Sigmoid colon (tissue), 7 donors: Measurements from ENCODE around the gene LCE1F. TPM values are rescaled to one million over a fixed set of nuclear protein-coding genes. Genes with fewer than 3 reads are reported as not detected.

ENCODE experiments used
- DNase-seq: peaks from one replicate; pipeline ENCODE4 v3.0.0-alpha.2; 2019
- H3K27ac ChIP-seq, 4 donors: fragments of 200-600 bp; sonication (generic); one replicate each; pipeline ENCODE4 v1.5.1; 2016 to 2019; ENCODE audit warnings: mild to moderate bottlenecking in 1 of 4
- H3K27me3 ChIP-seq, 3 donors: fragments of 200-600 bp; sonication (generic); one replicate each; pipeline ENCODE4 v1.5.1; 2019; ENCODE audit warnings: mild to moderate bottlenecking in 1 of 3
- H3K36me3 ChIP-seq, 4 donors: fragments of 200-600 bp; sonication (generic); one replicate each; pipeline ENCODE4 v1.5.1; 2016 to 2019
- H3K4me1 ChIP-seq, 4 donors: fragments of 200-600 bp; sonication (generic); one replicate each; pipeline ENCODE4 v1.5.1; 2017 to 2019
- H3K4me3 ChIP-seq, 4 donors: fragments of 200-600 bp; sonication (generic); one replicate each; pipeline ENCODE4 v1.5.1; 2017 to 2019; ENCODE audit warnings: mild to moderate bottlenecking in 2 of 4, moderate library complexity in 1 of 4
- H3K9me3 ChIP-seq, 4 donors: fragments of 200-600 bp in 3 of 4; sonication (generic) in 3 of 4; one replicate each; pipeline versions ENCODE4 v1.5.1 to v1.6.1; 2013 to 2019
- EP300 ChIP-seq, 4 donors: sonication (generic); formaldehyde crosslinking; IDR thresholded peaks; one replicate each; pipeline ENCODE4 v1.6.1; 2017; ENCODE audit warnings: antibody characterized with exemption in 4 of 4
- POLR2A ChIP-seq, 2 donors: fragments of 450-650 bp; IDR thresholded peaks; one replicate each; pipeline ENCODE4 v1.6.1; 2016; ENCODE audit warnings: antibody characterized with exemption in 2 of 2, mild to moderate bottlenecking in 2 of 2, moderate library complexity in 2 of 2
- POLR2AphosphoS5 ChIP-seq, 4 donors: sonication (generic); formaldehyde crosslinking; IDR thresholded peaks; one replicate each; pipeline ENCODE4 v1.6.1; 2017; ENCODE audit warnings: antibody characterized with exemption in 4 of 4
- WGBS, 2 donors: extraction: QIAGEN DNeasy Blood & Tissue Kit; methylation state at CpG; one replicate each; pipeline ENCODE4 v1.1.7; 2013; 5-methylcytosine and 5-hydroxymethylcytosine counted together
- intact Hi-C: fragments of 100-400 bp; cut with DNase I; formaldehyde crosslinking; loops from one replicate; pipeline ENCODE4 v1.15.1; 2023
- polyA plus RNA-seq, 3 donors: library from polyadenylated mRNA; stranded (reverse); fragments of 200-250 nt; gene quantifications; one replicate each; pipeline ENCODE4 v1.2.3, GENCODE V29; 2013
- total RNA-seq, 4 donors: library from RNA; depleted of rRNA; stranded (reverse); fragments of >200 nt; gene quantifications; one replicate each; pipeline ENCODE4 v1.1.0, GENCODE V29; 2016
- TF ChIP-seq, protein P1 (sequence below), 4 experiments: fragments of 450-650 bp in 3 of 4; fragments of 200-600 bp in 1 of 4; IDR thresholded peaks; one replicate each; pipeline ENCODE4 v1.5.1; 2016 to 2019; ENCODE audit warnings: antibody characterized with exemption in 4 of 4, mild to moderate bottlenecking in 3 of 4, moderate library complexity in 2 of 4
- donor health status: healthy with polysubstance abuse.
- donor health status: Bipolar disorder and iron deficiency.
- donor health status: healthy.

The LCE1F gene
- total and polyA plus RNA-seq, 7 donors: not detected

DNA sequence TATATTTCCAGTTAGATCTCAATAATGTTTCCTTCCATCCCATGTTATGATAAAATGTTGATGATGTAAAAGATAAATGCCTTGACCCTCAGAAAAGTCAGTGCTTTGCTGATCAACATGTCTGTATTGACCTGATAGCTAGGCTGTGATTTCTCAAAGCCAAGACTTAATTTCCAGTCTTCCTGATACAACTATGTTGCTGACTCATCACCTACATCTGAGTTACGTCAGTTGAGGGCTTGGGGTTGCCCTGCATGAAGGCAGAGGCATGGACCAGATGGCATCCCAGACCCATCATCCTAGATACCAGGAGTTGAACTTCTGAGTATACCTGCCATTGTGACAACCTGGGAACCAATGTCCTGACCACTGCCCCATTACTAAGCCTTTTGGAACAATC, 26.4 kb downstream of the LCE1F start:
- DNase-seq: no peak
- no peak overlapping the region for H3K4me3 ChIP-seq
- TF ChIP-seq EP300 (IDR thresholded peaks at IDR 0.05) (no peak), POLR2AphosphoS5 (IDR thresholded peaks at IDR 0.05) (no peak), POLR2A (IDR thresholded peaks at IDR 0.05) (no peak)
- TF ChIP-seq, protein P1, sequence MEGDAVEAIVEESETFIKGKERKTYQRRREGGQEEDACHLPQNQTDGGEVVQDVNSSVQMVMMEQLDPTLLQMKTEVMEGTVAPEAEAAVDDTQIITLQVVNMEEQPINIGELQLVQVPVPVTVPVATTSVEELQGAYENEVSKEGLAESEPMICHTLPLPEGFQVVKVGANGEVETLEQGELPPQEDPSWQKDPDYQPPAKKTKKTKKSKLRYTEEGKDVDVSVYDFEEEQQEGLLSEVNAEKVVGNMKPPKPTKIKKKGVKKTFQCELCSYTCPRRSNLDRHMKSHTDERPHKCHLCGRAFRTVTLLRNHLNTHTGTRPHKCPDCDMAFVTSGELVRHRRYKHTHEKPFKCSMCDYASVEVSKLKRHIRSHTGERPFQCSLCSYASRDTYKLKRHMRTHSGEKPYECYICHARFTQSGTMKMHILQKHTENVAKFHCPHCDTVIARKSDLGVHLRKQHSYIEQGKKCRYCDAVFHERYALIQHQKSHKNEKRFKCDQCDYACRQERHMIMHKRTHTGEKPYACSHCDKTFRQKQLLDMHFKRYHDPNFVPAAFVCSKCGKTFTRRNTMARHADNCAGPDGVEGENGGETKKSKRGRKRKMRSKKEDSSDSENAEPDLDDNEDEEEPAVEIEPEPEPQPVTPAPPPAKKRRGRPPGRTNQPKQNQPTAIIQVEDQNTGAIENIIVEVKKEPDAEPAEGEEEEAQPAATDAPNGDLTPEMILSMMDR (IDR thresholded peaks at IDR 0.05): no peak
- 59 to 82% methylated on average over 1 of the region's 1 CpG for WGBS, 2 donors
- H3K9me3 ChIP-seq: no peaks in the 10 kb centered on the region
- no peaks in the 10 kb centered on the region for H3K36me3 ChIP-seq
- H3K4me1 ChIP-seq: no peaks in the 10 kb centered on the region
- intact Hi-C loops: no loop called here
- H3K27me3 ChIP-seq: no peaks in the 10 kb centered on the region
- H3K27ac ChIP-seq: no peak overlapping the region

DNA sequence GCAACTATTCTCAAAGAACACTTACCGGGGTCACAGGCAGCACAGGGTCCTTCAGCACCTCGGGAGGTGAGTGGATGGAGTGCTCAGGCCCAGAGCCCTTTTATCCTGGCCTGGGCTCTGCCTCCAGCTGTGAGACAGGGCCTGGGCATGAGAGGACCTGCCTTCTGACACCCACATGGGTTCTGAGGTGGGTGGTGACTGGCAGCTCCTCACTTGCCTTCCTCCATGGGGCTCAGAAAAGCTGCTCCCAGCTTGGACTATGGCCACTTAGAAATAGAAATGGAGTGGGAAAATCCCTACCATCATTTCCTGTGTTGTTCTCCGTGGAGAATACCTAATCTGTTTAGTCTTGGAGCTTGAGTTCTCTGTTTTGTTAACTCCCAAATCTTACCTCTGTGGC, 31.6 kb downstream of the LCE1F start, which contains the start of gene LCE1C:
Gene LCE1C, minus strand, starts transcription at position 76 of the 400 bp plus-strand sequence. CDS start 1,173 bp downstream, outside the sequence.
- Histone ChIP-seq H3K36me3 (no peaks in the 10 kb centered on the region), H3K27ac (no peak within 1 kb of the TSS), H3K4me1 (no peaks in the 10 kb centered on the region), H3K27me3 (no peaks in the 10 kb centered on the region), H3K4me3 (no peak within 1 kb of the TSS), H3K9me3 (no peaks in the 10 kb centered on the region)
- DNase-seq: no peak
- 41 to 58% methylated on average over 3 of the region's 3 CpGs for WGBS, 2 donors
- TF ChIP-seq POLR2AphosphoS5 (IDR thresholded peaks at IDR 0.05) (no peak), EP300 (IDR thresholded peaks at IDR 0.05) (no peak), POLR2A (IDR thresholded peaks at IDR 0.05) (no peak)
- TF ChIP-seq, protein P1 (IDR thresholded peaks at IDR 0.05): no peak
- intact Hi-C loops: no loop called here

DNA sequence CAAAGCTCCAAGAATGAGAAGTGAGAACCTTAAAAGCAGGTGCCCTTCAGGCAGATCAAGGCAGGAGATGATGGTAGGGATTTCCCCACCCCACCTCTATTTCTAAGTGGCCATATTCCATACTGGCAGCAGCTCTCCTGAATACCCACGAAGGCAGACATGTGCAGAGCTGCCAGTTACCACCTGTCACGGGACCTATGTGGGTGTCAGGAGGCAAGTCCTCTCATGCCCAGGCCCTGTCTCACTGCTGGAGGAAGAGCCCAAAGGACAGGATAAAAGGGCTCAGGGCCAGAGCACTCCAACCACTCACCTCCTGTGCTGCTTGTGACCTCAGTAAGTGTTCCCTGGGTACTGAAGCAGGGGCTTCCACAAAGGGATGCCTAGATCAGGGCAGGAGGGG, 36.1 kb downstream of the LCE1F start:
- Histone ChIP-seq H3K27ac (no peak overlapping the region), H3K27me3 (no peaks in the 10 kb centered on the region), H3K4me1 (no peaks in the 10 kb centered on the region), H3K36me3 (no peaks in the 10 kb centered on the region), H3K9me3 (no peaks in the 10 kb centered on the region), H3K4me3 (no peak overlapping the region)
- no peak for DNase-seq
- TF ChIP-seq POLR2AphosphoS5 (IDR thresholded peaks at IDR 0.05) (no peak), POLR2A (IDR thresholded peaks at IDR 0.05) (no peak), EP300 (IDR thresholded peaks at IDR 0.05) (no peak)
- TF ChIP-seq, protein P1 (IDR thresholded peaks at IDR 0.05): no peak
- intact Hi-C loops: no loop called here
- 79 to 80% methylated on average over 2 of the region's 2 CpGs for WGBS, 2 donors

DNA sequence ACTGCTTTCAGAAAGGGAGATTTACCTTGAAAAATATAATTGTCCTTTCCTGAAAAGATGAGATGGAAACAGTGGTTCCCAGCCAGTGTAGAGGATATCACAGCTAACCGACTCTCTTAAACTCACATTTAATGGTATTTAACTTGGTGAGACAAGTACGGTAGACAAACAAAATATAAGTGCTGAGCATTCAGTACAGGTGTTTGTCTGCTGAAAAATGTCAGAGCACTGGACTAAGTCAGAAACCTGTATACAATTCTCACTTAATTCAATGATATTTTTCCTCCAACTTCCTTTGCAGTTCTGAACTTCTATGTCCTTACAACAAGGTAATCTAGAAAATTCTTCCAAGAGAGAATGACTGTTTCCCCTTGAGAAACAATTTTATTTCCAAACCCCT, 36.7 kb downstream of the LCE1F start, which contains the start of gene LCE1B:
Gene LCE1B, plus strand, starts transcription at position 301 of the 400 bp plus-strand sequence. CDS start 476 bp downstream, outside the sequence.
- no peak for DNase-seq
- intact Hi-C loops: no loop called here
- Histone ChIP-seq H3K27ac (no peak within 1 kb of the TSS), H3K4me3 (no peak within 1 kb of the TSS), H3K27me3 (no peaks in the 10 kb centered on the region), H3K4me1 (no peaks in the 10 kb centered on the region), H3K9me3 (no peaks in the 10 kb centered on the region), H3K36me3 (no peaks in the 10 kb centered on the region)
- TF ChIP-seq, protein P1 (IDR thresholded peaks at IDR 0.05): no peak
- TF ChIP-seq POLR2AphosphoS5 (IDR thresholded peaks at IDR 0.05) (no peak), EP300 (IDR thresholded peaks at IDR 0.05) (no peak), POLR2A (IDR thresholded peaks at IDR 0.05) (no peak)
- 62 to 78% methylated on average over 2 of the region's 2 CpGs for WGBS, 2 donors

DNA sequence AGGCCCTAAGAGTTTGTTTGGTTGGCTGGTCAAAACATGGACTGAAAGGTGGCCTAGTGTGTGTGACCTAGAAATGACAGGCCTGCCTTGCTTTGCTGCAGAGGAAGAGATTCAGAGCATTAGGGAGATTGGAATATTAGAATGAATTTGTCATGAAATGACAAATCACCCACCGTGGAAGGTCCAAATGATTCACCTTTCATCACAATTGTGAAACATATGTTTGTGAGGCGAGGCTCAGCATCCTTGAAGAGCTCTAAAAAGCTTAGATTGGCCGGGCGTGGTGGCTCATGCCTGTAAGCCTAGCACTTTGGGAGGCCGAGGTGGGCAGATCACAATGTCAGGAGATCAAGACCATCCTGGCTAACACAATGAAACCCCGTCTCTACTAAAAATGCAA, 42.4 kb downstream of the LCE1F start:
- Histone ChIP-seq H3K4me3 (no peak overlapping the region), H3K27ac (no peak overlapping the region), H3K27me3 (no peaks in the 10 kb centered on the region), H3K4me1 (no peaks in the 10 kb centered on the region), H3K9me3 (no peaks in the 10 kb centered on the region), H3K36me3 (no peaks in the 10 kb centered on the region)
- WGBS, 2 donors: 82 to 85% methylated on average over 6 of the region's 6 CpGs
- no peak for DNase-seq
- intact Hi-C loops: no loop called here
- TF ChIP-seq POLR2A (IDR thresholded peaks at IDR 0.05) (no peak), POLR2AphosphoS5 (IDR thresholded peaks at IDR 0.05) (no peak), EP300 (IDR thresholded peaks at IDR 0.05) (no peak)
- TF ChIP-seq, protein P1 (IDR thresholded peaks at IDR 0.05): no peak
